Urinary bladder (tissue), 4 donors: Measurements from ENCODE around the gene RPS4Y1. TPM values are rescaled to one million over a fixed set of nuclear protein-coding genes. Genes with fewer than 3 reads are reported as not detected.
A peak's percentile ranks its signal among the peaks of the same experiment; 100 is the strongest.
"Not testable (repeated sequence)": the region's sequence is repeated elsewhere in the genome, so short reads cannot be mapped to it uniquely, and the experiment has no call there.

ENCODE experiments used
- DNase-seq: peaks from one replicate; pipeline ENCODE4 v3.0.0-alpha.2; 2015; ENCODE audit errors: extremely low spot score
- H3K27ac ChIP-seq: one replicate; pipeline ENCODE4 v1.5.1; 2013; ENCODE audit warnings: low read depth, mild to moderate bottlenecking, moderate library complexity
- H3K36me3 ChIP-seq: one replicate; pipeline ENCODE4 v1.6.1; 2013; ENCODE audit warnings: mild to moderate bottlenecking, moderate library complexity; ENCODE audit not compliant: insufficient read depth
- H3K4me1 ChIP-seq: one replicate; pipeline ENCODE4 v1.6.1; 2013; ENCODE audit warnings: mild to moderate bottlenecking, moderate library complexity; ENCODE audit not compliant: insufficient read depth
- H3K4me3 ChIP-seq: one replicate; pipeline ENCODE4 v1.5.1; 2013; ENCODE audit warnings: low read depth, low read length
- WGBS: extraction: QIAGEN DNeasy Blood & Tissue Kit; methylation state at CpG from one replicate; pipeline ENCODE4 v1.1.7; 2013; 5-methylcytosine and 5-hydroxymethylcytosine counted together
- polyA plus RNA-seq: library from polyadenylated mRNA; stranded (reverse); fragments of 200-250 nt; gene quantifications from one replicate; pipeline ENCODE4 v1.2.3, GENCODE V29; 2013
- total RNA-seq: library from RNA; depleted of rRNA; stranded (reverse); fragments of >200 nt; gene quantifications from one replicate; pipeline ENCODE4 v1.2.3, GENCODE V29; 2014
- donor health status: healthy with polysubstance abuse.
- donor health status: healthy.

The RPS4Y1 gene
- total RNA-seq (not detected), polyA plus RNA-seq (453 TPM)

GRCh38 chrY:2841471-2841893 lies at the start of gene RPS4Y1:
TSS of gene RPS4Y1 (plus strand) at chrY:2841602. CDS start at chrY:2841625, 23 bp downstream.
- Histone ChIP-seq H3K4me1 (no peaks in the 10 kb centered on the region), H3K27ac (no peak within 1 kb of the TSS), H3K4me3 (peak within 1 kb of the TSS; percentile 53), H3K36me3 (peaks cover 4% of the 10 kb centered on the region)
- under 1% methylated on average over 22 of the region's 22 CpGs for WGBS
- DNase-seq: peak; percentile 49

DNA sequence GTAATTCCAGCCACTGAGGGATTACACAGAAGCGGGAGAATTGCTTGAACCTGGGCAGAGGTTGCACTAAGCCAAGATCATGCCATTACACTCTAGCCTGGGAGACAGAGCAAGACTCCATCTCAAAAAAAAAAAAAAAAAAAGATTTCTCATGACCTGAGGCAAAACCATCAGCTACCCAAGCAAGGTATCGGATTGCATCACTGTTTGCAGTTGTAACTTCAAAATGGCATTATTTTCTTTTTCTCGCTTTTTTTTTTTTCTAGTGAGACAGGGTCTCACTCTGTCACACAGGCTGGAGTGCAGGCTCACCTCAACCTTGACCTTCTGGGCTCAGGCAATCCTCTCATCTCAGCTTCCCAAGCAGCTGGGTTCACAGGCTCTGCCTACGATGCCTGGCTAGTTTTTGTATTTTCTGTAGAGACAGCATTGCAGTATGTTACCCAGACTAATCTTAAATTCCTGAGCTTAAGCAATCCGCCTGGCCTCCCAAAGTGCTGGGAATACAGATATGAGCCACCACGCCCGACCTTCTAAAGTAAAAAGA lies 44.4 kb upstream of the RPS4Y1 start:
- Histone ChIP-seq H3K27ac (no peak overlapping the region), H3K36me3 (no peaks in the 10 kb centered on the region), H3K4me1 (no peaks in the 10 kb centered on the region), H3K4me3 (no peak overlapping the region)
- DNase-seq: no peak
- WGBS: 66% methylated on average over 7 of the region's 7 CpGs

- no peak for DNase-seq
- Histone ChIP-seq H3K27ac (no peak overlapping the region), H3K4me1 (no peaks in the 10 kb centered on the region), H3K4me3 (no peak overlapping the region), H3K36me3 (no peaks in the 10 kb centered on the region)
These were observed 43.4 kb upstream of the RPS4Y1 start for GRCh38 chrY:2797991-2798390.

DNA sequence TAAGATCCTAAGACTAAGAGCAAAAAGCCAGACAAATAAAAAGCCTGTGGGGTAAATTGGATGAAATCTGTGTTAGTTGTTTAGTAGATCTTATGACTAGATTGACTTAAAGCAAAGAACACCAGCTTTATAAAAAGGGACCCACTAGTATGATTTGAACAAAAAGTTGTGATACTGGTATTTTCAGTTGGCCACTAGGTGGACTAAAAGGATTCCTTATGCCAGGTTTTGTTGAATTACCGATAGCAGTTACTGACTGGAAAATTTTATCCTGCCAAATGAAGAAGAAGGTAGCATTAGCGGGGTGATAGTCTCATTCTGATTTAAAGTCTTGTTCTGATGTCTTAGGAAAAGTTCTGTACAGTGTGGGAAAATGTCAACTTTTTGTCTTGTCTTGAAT lies 41.2 kb upstream of the RPS4Y1 start:
- 30% methylated on average over 2 of the region's 2 CpGs for WGBS
- Histone ChIP-seq H3K36me3 (no peaks in the 10 kb centered on the region), H3K27ac (no peak overlapping the region), H3K4me1 (no peaks in the 10 kb centered on the region), H3K4me3 (no peak overlapping the region)
- DNase-seq: no peak

DNA sequence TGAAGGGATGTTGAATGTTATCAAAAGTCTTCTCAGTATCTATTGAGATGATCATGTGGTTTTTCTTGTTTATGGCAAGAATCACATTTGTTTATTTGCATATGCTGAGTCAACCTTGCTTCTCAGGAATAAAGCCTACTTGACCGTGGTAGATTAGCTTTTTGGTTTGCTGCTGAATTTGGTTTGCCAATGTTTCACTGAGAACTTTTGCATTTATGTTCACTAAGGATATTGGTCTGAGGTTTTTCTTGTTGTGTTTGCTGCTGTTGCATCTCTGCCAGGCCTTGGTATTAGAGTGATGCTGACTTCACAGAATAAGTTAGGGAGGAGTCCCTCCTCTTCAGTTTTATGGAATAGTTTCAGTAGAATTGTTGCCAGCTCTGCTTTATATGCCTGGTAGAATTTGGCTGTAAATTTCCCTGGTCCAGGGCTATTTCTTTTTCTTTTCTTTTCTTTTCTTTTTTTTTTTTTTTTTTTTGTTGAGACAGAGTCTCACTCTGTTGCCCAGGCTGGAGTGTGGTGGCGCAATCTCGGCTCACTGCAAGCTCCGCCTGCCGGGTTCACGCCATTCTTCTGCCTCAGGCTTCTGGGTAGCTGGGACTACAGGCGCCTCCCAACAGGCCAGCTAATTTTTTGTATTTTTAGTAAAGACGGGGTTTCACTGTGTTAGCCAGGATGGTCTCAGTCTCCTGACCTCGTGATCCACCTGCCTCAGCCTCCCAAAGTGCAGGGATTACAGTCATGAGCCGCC lies 24.1 kb upstream of the RPS4Y1 start:
- not testable (repeated sequence) for H3K36me3 ChIP-seq, H3K4me1 ChIP-seq, H3K4me3 ChIP-seq, DNase-seq, H3K27ac ChIP-seq
- WGBS: 83% methylated on average over 10 of the region's 10 CpGs

- Histone ChIP-seq H3K36me3 (no peaks in the 10 kb centered on the region), H3K4me3 (no peak overlapping the region), H3K4me1 (no peaks in the 10 kb centered on the region), H3K27ac (no peak overlapping the region)
- DNase-seq: no peak
- 23% methylated on average over 3 of the region's 3 CpGs for WGBS
These were observed 16.9 kb upstream of the RPS4Y1 start for GRCh38 chrY:2824471-2824870.

- no peak overlapping the region for H3K4me3 ChIP-seq
- 73% methylated on average over 5 of the region's 5 CpGs for WGBS
- H3K4me1 ChIP-seq: no peaks in the 10 kb centered on the region
- no peak overlapping the region for H3K27ac ChIP-seq
- DNase-seq: no peak
- no peaks in the 10 kb centered on the region for H3K36me3 ChIP-seq
These were observed 12.9 kb upstream of the RPS4Y1 start for GRCh38 chrY:2828497-2828896.

- Histone ChIP-seq H3K4me3 (no peak overlapping the region), H3K4me1 (no peaks in the 10 kb centered on the region), H3K27ac (no peak overlapping the region), H3K36me3 (no peaks in the 10 kb centered on the region)
- DNase-seq: no peak
These were observed 6.2 kb upstream of the RPS4Y1 start for GRCh38 chrY:2835230-2835629.

- H3K4me1 ChIP-seq: no peaks in the 10 kb centered on the region
- no peak overlapping the region for H3K27ac ChIP-seq
- WGBS: 68% methylated on average over 2 of the region's 2 CpGs
- no peak for DNase-seq
- no peaks in the 10 kb centered on the region for H3K36me3 ChIP-seq
- H3K4me3 ChIP-seq: no peak overlapping the region
These were observed 4.3 kb upstream of the RPS4Y1 start for GRCh38 chrY:2837078-2837477.

- Histone ChIP-seq H3K36me3 (no peaks in the 10 kb centered on the region), H3K27ac (no peak overlapping the region), H3K4me1 (no peaks in the 10 kb centered on the region), H3K4me3 (no peak overlapping the region)
- WGBS: 77% methylated on average over 1 of the region's 1 CpG
- DNase-seq: no peak
These were observed 3.5 kb upstream of the RPS4Y1 start for GRCh38 chrY:2837932-2838331.

- peaks cover 11% of the 10 kb centered on the region for H3K36me3 ChIP-seq
- 95% methylated on average over 4 of the region's 4 CpGs for WGBS
These were observed 5.4 kb downstream of the RPS4Y1 start for GRCh38 chrY:2846791-2847190.

GRCh38 chrY:2848384-2848783 lies 7.0 kb downstream of the RPS4Y1 start:
- peaks cover 11% of the 10 kb centered on the region for H3K36me3 ChIP-seq
- 83% methylated on average over 2 of the region's 2 CpGs for WGBS
- no peak overlapping the region for H3K27ac ChIP-seq
- H3K4me1 ChIP-seq: no peaks in the 10 kb centered on the region
- H3K4me3 ChIP-seq: no peak overlapping the region
- no peak for DNase-seq

More at GRCh38 chrY:2846791-2847190, 5.4 kb downstream of the RPS4Y1 start:
- no peak overlapping the region for H3K27ac ChIP-seq
- no peak for DNase-seq
- no peaks in the 10 kb centered on the region for H3K4me1 ChIP-seq
- H3K4me3 ChIP-seq: no peak overlapping the region

- WGBS: 95% methylated on average over 1 of the region's 1 CpG
- H3K4me1 ChIP-seq: no peaks in the 10 kb centered on the region
- no peak overlapping the region for H3K4me3 ChIP-seq
- no peak for DNase-seq
- peaks cover 11% of the 10 kb centered on the region for H3K36me3 ChIP-seq
- H3K27ac ChIP-seq: no peak overlapping the region
These were observed 8.0 kb downstream of the RPS4Y1 start for GRCh38 chrY:2849368-2849767.

GRCh38 chrY:2854145-2854774 lies 12.9 kb downstream of the RPS4Y1 start:
- Histone ChIP-seq H3K27ac (no peak overlapping the region), H3K36me3 (peaks cover 3% of the 10 kb centered on the region), H3K4me3 (no peak overlapping the region), H3K4me1 (no peaks in the 10 kb centered on the region)
- WGBS: 93% methylated on average over 6 of the region's 6 CpGs
- DNase-seq: no peak
